HG03460 (cell line): ENCODE results near the gene SPON1.
"Not testable (repeated sequence)": the region's sequence is repeated elsewhere in the genome, so short reads cannot be mapped to it uniquely, and the experiment has no call there.

Experiments
- ATAC-seq: cut with Tn5 transposase; IDR thresholded peaks from one replicate; pipeline ENCODE4 v1.9.1; 2021; ENCODE audit not compliant: unreplicated experiment

The SPON1 gene

DNA sequence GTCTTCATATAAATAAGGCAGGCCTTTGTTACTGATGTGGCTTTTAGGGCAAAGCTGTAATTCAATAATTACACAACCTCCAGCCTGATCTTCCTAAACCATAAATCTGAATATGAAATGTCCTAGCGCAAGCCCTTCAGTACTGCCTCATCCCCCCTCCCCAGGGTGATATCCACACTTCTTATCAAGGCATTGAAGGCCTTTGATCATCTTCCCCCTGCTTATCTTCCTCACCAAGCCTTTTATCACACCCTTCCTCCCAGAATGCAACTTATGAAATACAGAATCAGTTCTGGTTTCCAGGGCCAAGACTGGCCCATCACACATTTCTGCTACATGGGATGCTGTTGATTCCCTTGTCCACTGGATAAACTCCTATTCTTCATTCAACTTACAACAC lies 12.1 kb downstream of the SPON1 start:
- ATAC-seq: no peak

DNA sequence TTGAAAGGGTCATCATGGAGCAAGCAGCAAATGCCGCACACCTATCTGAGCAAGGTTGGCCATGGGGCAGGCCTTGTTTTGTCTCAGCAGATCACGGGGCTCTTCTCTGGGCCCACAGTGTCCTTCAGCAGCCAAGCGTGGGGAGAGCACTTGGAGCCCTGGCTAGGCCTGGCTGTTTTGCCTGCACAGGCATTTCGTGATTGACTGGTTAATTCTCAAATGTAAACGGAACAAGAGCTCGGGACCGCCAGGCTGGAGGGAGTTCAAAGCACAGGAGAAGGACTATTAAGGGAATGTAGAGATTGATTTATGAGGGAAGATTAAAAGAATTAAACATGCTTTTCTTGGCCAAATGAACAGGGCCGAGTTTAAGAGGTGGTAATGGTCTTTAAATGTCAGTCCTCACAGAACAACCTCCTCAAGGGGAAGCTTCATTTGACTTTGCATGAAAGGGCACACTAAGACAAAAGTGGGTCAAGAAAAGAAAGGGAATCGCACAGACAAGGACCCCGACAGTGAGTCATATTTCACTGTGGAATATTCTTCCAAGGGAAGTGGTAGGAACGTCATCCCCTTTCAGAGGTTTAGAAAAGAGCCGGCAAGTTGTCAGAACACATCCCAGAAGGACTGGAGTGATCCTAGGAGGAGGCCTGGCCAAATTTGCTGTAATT lies 20.7 kb downstream of the SPON1 start:
- no peak for ATAC-seq

DNA sequence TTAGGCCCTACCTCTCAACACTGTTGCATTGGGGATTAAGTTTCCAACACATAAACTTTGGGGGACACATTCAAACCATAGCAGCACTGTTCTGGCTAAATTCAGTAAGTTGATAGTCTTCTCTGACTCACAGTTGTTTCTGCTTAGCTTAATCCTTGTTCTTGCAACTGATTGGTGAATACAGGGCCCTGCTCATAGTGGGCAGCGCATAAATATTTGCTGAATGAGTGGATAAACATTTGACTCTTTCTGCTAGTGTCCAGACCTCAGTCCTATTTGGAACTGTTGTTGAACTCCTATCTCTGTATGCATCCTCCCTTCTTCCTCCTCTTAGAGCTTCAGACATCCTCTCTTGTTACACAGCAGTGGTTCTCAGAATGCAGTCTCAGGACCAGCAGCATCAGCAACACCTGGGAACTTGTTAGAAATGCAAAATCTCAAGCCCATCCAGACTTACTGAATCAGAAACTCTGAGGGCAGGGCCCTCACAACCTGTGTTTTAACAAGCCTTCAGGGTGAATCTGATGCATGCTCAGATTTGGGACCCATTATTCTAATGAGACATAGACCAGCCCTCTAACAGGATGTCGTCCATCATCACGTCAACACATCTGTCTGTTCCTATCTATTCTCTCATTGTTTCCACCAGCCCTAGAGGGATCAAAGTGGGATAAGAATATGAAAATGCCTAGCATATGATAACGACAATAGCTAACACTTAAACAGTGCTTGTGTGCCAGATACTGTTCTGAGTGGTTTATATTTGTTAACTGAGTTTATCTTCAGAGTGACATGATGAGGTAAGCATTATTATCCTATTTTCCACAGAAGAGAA lies 22.3 kb downstream of the SPON1 start:
- no peak for ATAC-seq

DNA sequence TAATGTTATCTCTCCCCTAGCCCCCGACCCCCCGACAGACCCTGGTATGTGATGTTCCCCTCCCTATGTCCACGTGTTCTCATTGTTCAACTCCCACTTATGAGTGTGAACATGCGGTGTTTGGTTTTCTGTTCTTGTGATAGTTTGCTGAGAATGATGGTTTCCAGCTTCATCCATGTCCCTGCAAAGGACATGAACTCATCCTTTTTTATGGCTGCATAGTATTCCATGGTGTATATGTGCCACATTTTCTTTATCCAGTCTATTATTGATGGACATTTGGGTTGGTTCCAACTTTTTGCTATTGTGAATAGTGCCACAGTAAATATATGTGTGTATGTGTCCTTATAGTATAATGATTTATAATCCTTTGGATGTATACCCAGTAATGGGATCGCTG lies 24.2 kb downstream of the SPON1 start:
- ATAC-seq: not testable (repeated sequence)

DNA sequence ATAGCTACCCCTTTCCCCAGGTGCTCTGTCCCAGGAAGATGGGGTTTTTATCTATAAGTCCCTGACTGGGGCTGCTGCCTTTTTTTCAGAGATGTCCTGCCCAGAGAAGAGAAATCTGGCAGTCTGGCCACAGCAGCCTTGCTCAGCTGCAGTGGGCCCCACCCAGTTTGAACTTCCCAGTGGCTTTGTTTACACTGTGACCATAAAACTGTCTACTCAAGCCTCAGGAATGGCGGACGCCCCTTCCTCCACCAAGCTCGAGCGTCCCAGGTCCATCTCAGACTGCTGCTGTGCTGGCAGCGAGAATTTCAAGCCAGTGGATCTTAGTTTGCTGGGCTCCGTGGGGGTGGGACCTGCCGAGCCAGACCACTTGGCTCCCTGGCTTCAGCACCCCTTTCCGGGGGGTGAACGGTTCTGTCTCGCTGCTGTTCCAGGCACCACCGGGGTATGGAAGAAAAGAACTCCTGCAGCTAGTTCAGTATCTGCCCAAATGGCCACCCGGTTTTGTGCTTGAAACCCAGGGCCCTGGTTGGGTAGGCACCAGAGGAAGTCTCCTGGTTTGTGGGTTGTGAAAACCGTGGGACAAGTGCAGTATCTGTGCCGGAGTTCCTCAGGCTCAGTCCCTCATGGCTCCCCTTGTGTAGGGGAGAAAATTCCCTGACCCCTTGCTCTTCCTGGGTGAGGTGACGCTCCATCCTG lies 29.8 kb downstream of the SPON1 start:
- ATAC-seq: not testable (repeated sequence)

DNA sequence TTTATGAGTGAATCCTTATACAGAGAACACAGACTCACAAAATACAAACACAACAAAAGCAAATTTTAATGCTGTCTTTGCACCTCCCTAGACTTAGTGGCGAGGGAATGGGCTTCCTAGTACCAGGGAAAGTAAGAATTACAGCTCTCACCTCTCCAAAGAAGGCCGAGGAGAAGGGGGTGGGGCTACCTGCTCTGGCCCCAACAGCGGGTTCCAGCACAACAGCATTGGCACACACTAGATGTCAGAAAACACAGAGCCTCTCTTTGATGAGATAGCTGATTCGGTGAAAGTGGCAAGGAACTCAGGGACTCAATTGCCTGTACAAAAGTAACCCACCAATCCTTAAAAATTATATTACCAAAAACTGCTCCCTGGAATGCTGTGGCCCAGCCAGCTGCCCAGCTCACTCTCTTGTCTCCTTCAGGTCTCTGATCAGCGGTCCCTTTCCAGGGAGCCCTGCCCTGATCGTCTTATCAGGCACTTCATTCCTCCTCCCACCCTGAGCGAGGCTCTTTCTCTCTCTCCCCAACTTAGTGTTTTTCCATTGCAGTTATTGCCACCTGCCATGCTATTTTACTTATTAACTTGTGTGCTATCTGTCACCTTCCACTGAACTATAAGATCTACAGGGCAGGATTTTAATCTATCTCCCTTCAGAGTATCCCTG lies 30.7 kb downstream of the SPON1 start:
- no peak for ATAC-seq

DNA sequence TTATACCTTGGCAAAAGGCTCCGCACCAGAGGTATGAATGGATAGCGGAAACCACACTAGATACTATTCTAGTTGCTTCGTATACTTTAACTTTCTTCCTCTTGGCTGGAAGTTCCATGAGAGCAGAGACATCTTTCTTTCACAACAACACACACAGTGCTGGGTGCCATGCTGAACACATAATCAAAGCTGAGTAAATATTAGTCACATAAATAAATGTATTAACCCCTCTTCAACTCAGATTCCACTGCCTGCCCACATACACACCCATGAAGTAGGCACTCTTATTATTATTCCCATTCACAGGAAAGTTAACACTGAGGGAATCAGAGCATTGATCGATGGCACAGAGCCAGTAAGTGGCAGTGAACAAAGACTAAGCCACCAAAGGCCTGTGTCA lies 35.4 kb downstream of the SPON1 start:
- no peak for ATAC-seq

DNA sequence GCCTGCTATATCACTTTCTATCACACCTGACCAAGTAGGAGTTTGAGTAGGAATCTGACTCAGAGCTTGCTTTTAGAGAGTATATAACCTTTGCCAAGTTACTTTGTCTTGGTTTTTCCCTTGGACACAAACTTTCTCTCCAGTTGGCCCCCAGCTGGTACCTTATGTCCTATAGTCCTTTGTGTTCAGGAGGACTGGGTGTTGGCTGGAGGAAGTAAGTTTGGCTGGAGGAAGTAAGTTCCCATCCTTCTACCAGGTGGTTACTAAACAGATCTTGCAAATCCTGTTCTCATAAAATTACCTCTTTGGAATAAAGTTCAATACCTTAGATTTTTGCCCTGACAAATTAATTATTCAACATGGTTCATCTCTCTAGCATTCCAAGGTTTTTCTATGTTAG lies 37.2 kb downstream of the SPON1 start:
- no peak for ATAC-seq

DNA sequence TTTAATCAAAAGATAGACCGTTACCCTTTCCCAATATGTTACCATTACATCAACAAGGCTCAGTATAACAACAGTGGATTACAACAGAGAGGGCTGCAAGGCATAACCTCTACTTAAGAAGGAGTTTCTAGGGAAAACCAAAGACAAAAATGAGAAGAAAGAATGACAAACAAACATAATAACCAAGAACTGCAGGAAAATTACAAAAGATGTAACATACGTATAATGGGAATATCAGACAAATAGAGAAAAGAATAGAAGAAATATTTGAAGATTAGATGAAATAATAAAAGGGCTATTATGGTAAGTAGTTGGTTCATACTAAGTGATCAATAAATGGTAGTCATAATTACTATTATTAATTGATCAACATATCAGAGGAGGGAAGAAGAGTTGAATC lies 39.1 kb downstream of the SPON1 start:
- no peak for ATAC-seq

DNA sequence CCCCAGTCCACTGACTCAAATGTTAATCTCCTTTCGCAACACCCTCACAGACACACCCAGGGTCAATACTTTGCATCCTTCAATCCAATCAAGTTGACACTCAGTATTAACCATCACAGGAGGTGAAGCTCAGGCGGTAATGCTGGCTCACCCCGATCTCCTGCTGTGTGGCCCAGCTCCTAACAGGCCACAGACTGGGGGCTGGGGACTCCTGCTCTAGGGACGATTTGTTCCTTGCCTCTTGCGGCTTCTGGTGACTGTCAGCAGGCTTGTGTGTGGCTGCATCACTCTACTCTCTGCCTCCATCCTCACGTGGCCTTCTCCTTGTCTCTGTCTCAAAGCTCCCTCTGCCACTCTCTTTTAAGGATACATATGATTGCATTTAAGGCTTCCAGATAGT lies 45.0 kb downstream of the SPON1 start:
- no peak for ATAC-seq

DNA sequence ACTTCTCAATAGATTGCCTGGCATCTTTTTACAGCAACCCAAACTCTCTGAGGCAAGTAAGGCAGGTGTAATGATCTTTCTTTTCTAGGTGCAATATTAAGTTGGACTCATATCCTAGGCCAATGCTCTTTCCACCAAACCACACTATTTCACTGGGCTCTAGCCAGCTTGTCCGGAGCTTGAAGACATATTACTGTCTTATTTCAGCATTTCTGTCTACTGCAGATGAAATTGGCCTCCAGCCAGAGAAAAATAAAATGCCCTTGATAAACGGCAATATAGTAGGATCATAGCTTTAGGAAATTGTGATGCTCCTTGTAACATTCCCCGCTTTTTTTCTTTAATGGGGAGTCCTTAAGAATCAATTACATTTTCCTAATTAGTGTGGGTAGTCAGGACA lies 48.1 kb downstream of the SPON1 start:
- no peak for ATAC-seq

DNA sequence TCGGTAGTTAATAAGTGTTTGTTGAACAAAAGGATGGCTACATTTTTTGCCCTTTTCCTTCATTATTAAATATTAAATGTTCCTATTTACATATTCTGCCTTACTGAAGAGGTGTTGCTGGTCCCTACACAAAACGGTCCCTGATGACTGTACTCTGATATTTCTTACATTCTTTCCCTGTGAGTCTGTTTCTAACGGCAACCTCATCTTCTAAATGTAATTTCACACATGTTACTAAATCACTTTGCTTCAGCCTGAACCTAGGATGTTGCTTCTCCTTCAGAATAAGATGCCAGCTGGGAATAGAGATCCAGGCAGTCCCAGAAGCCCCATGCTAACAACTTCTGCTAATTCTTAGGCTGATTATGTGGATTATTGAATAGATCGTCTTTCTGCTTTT lies 50.3 kb downstream of the SPON1 start:
- ATAC-seq: no peak

DNA sequence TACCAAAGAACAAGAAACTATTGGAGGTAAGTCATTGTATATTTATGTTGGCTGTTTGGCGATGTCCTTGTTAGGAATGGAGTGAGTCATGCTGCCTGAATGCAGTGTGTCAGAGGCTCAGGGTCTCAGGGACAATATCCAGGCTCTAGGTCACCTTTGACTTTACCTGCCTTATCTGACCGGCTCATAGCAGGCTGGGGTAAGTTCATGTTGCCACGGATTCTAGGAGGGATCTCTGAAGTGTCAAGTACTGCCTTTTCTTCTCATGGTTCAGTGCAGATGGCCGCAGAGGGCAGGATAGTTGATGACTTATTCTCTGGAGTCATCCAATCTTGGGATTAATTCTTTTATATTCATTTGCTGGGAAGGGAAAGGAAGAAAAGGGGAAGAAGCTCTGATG lies 53.2 kb downstream of the SPON1 start:
- no peak for ATAC-seq

DNA sequence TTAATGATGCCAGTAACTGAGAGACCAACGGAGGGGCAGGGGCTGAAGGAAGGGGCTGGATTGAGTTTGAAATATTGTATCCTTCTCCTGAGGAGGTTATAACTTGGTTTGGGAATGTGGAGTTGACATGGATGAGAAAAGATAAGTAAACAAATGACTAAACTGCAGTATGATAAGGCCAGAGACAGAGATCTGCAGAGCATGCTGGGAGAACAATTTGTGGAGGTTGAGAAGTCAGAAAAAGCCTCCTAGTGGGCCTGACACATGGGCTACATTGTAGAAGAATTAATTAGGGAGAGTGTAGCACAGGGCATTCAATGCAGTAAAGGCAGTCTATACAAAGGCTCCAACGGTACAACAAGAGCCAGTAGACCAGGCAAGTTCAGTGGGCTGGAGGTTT lies 55.9 kb downstream of the SPON1 start:
- no peak for ATAC-seq

DNA sequence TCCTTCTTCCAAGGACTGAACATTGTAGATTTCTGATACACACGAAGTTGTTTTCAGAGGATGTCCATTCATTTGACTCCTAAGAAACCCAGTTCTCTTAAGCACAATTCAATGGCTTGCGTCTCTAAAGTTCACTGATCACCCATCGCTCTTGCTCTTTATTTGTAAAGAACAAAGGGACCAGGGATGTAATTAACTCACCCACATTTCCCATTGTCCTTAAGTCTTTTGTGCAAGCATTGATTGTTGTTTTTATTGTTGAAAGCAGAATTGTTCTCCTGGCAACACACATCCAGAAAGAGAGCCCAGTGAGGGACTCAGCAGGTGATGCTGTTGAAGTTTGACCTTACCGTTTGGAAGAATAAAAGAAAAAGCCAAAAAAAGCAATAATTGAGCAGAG lies 59.2 kb downstream of the SPON1 start:
- ATAC-seq: no peak

DNA sequence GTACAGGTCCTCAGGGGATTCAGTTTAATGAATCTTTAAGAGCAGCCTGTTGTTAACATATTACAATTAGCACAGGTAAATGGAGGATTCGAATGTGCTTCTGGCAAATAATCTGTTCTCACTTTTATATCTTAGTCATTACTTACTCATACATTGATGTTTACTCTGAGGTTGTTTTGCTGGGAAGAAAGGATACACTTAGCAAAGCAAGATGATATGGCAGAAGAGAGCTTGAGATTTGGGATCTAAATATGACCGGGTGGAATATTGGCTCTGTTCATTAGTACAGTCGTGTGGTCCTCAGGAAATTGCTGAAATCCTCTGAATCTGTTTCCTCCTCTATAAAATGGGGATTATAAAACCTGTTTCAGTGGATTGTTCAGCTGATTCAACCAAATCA lies 59.7 kb downstream of the SPON1 start:
- no peak for ATAC-seq

DNA sequence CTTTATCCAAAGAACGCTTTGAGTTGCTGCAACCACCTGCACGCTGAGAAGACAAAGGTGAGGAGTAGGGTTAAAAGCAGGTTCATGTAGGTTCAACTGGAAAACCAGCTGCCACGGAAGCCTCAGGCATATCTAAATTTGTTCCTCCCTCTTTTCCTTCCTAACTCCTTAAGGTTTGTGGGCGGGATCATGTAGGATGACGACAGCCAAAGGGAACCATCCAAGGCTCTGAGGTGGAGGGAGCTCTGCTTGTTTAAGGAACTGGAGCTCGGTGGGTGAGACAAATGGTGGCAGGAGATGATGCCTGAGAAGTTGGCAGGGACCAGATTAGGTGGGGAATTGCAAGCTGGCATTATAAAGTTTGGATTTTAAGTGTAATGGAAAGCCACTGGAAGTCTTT lies 60.3 kb downstream of the SPON1 start:
- no peak for ATAC-seq

DNA sequence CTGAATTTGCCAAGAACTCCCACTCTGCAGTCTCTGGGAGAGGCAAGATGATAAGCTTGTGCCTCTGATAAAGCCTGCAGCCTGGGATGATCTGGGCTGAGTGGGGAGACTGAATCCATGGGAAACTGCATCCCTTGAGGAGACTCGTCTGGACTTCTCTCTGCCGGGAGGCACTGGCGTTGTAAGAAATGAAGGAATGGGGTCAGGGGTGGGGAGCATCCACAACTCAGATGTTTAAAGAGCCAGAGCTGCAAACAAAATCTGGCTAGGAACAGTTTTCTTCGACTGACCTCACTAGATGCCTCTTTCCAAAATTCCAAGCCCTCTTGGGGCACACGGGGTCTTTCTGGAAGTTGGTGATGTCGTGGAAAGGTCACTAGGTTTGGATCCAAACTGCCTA lies 64.4 kb downstream of the SPON1 start:
- ATAC-seq: no peak

DNA sequence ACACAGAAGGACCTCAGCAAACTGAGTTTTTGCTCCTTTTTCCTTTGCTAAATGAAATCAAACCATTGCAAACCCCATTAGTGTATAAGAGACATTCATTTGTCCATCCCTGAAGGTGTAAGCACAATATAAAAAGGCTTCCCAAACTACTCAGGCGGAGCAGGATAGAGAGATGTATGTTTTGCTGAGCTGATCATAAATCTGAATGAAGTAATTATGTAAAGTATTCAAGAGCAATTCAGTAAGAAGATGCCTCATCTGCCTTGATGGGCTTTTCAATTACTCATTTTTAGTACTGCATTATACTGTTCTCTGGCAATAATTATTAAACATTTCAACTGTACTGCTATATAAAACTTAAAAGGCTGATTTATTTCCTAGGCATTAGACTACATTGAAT lies 65.0 kb downstream of the SPON1 start:
- ATAC-seq: no peak

DNA sequence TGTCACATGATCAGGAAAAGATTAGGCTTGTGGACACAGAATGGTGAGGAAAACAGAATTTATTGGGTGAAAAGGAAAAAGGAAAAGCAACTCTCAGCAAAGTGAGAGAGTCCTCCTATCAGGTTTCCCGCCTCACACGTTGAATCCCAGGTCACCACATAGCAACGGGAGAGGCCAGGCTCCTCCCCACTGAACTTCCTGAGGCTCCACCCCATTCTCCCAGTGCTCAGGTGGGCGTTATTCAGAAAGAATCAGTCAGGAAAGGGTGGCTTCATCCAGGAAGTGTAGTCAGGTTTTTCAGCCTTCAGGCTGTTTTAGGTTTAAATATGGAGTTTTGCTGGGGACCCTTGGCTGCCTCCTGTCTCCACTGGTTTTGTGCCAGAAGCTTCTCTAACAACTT lies 66.9 kb downstream of the SPON1 start:
- ATAC-seq: no peak
